ENCODE results near the gene HUNK.
"Not testable (repeated sequence)": the region's sequence is repeated elsewhere in the genome, so short reads cannot be mapped to it uniquely, and the experiment has no call there.

Gene HUNK

DNA sequence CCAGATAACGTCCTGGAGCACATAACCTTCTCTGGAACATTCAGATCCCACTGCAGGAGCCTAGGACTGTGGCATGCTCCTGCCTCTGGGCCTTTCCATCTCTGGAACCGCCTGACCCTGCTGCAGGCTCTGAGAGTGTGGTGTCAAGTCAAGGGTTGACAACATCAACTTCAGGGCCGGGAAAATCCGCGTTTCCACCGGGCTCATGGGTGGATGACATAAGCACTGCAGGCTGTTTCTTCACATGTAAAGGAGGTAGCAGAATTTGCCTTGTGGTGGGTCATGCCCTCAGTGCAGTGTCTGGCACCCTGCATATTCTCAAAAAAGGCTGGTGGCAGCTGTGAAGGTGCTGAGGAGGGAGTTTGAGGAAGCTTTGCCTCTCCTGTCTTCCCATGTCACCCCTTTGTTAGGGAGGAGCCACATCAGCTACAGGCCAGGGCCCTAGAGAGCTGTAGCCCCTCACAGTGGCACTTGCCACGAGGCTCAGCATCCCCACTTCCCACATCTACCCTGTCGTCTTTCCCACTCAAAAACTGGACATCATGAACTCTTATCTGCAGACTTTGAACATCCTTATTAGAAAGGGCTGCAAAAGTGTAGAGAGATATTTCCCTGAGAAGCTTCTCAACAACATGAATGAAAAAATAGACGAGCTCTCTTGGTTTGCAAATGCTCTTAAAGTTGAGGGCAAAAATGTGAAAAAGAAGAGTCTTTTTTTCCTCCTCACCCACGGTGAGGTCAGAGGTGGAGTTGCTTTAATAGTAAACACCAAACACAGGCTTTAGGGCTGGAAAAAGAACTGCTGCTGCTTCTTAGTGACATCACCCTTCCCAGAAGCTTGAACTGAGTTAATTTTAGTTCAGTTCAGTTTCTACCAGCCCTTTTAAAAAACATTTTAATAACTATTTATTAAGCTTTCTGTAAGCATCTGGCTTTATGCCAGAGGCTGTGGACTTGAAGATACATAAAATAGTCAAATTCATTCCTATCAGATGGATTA lies 121.3 kb downstream of the HUNK start:
- FAIRE-seq: no peak
- no peak for DNase-seq (ENCODE audit: low spot score)

DNA sequence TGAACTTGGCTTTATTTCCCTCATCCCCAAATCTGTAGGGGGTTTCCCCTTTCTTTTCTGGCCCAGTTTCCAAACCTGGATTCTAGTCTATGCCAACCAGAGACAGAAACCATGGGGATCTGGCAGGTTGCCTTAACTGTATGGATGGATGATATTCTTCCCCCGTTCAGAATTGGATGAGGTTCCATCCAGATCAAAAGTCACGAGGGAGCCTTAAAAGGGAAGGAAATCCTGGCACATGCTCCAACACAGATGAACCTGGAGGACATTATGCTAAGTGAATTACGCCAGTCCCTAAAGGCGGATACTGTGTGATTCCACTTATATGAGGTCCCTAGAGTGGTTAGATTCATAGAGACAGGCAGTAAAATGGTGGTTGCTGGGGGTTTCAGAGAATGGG lies 124.4 kb downstream of the HUNK start:
- FAIRE-seq (no peak), DNase-seq (ENCODE audit: low spot score) (no peak)

DNA sequence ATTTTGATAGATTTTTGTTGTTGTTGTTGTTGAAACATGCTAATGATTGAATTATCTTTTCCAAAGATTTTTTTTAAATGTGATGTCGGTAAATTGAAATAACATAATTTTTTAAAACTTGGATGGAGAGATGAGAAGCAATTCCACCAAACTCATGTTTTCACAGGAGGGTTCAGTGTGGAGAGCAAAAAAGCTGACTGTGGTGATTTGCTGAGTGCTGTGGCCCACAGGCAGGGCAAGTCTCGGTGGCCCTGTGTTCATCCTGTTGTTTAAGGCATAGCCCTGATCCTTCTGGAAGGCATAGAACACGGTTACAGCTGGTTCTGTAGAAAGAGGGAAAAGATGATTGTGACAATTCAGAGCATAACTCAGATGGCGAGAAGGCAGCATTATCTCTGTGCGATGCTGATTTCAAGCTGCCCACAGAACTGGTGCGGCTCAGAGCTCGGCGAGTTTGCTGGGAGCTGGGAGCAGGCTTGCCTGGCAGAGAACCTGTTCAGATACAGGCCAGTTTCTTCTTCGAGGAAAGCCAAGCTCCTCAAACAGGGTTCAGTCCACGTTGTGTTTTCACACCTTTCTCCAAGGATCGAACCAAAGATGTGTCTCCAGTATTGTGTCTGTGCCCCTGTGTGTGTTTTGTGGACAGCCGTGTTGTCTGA lies 127.1 kb downstream of the HUNK start:
- no peak for FAIRE-seq
- no peak for DNase-seq (ENCODE audit: low spot score)

DNA sequence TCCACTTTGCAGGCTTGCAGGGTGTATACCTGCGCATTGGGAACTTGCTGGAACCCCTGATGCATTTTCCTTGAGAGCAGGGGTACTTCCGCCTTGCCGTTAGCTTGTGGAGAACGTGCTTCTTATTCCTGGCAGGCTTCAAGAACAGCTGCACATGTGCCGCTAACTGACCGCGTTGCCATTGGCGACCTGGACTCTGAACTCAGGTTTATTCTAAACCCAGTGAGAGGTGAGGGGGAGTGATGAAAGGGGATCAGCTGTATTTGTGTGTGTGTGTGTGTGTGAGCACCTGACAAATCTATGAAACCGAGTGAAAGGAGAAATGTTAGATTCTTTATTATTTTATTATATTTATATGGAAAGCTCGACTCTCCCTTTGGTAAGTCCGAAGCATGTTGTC lies 128.6 kb downstream of the HUNK start:
- FAIRE-seq (no peak), DNase-seq (ENCODE audit: low spot score) (no peak)

DNA sequence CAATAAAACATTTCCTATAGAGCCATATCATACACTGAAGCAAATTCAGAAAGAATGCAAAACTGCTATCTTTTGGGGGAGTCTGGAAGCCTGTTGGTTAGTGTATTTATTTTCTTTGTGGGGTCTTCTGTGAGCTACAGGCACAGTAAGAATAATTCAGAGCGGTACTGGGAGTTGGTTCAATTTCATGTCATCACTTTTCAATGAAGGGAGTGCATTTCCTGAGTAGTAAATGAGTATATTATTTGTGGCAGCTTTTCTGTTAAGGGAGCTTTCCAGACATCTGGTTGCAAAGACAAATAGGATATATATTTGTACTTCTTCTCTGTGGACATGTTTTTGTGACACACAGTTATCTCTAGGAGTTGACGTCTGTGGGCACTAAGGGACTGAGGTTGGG lies 130.6 kb downstream of the HUNK start:
- FAIRE-seq (no peak), DNase-seq (ENCODE audit: low spot score) (no peak)

DNA sequence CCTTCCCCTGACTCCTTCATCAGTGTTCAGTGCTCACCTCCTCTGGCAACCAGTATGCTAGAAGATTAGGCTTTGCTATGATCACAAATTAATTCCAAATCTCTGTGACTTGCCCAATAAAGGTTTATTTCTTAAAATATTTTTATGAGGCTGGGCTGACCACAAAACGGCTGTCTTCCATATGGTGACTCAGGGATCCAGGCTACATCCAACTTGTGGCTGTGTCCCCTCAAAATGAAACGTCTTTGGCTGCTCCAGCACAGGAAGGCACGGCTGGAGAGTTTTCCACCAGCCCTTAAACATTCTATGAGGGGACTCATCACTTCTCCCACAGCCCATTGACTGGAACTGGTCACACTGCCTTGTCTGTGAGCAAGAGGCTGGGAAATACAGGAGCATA lies 131.5 kb downstream of the HUNK start:
- FAIRE-seq (no peak), DNase-seq (ENCODE audit: low spot score) (no peak)

DNA sequence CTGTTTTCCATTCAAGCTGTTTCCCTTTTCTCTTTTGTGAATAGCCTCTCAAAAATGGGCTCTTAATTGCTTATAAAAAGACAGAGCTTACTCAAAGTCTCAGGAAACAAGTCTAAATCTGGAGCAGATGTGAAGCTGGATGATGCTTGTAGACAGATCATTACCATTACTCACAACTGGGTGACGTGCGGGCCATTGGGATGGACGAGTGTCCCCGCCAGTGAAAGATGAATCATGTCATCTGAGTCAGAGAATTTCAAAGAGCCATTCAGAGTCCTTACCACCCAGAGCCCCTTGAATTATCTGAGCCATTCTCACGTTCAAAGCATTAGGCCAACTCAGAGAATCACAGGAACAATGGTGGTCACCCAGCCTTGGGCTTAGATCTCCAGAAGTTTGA lies 134.6 kb downstream of the HUNK start:
- FAIRE-seq (no peak), DNase-seq (ENCODE audit: low spot score) (peak; percentile 18)

DNA sequence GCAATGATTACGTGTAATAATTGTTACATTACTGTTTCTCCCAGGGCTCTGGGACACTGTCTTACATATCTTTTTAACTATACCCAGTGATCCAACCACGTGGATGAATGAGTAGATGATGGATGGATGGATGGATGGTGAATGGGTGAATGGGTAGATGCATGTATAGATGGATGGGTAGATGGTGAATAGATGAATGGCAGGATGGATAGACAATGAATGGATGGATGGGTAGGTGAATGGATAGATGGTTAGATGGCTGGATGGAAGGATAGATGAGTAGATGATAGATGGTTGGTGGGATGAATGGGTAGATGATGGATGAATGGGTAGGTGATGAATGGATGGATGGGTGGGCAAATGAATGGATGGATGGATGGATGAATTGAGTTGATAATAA lies 135.9 kb downstream of the HUNK start:
- no peak for DNase-seq (ENCODE audit: low spot score)
- no peak for FAIRE-seq

DNA sequence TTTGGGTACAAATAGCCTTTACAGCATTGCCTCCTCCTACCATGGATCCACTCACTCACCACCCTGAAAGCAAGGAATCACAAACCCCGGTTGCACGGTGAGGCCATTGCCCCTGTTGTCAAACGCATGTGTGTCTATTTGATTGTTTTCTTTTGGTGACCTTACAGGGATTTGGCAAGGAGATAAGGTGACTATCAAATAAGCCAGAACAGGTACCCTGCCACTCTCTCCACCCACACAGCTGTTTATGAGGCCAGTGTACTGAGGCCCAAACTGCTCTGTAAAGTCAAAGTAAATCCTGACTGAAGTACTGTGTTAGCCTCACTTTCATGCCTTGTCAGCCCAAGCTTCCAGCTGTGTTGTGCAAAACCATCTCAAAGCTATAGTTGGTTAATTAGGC lies 136.4 kb downstream of the HUNK start:
- no peak for DNase-seq (ENCODE audit: low spot score)
- no peak for FAIRE-seq

DNA sequence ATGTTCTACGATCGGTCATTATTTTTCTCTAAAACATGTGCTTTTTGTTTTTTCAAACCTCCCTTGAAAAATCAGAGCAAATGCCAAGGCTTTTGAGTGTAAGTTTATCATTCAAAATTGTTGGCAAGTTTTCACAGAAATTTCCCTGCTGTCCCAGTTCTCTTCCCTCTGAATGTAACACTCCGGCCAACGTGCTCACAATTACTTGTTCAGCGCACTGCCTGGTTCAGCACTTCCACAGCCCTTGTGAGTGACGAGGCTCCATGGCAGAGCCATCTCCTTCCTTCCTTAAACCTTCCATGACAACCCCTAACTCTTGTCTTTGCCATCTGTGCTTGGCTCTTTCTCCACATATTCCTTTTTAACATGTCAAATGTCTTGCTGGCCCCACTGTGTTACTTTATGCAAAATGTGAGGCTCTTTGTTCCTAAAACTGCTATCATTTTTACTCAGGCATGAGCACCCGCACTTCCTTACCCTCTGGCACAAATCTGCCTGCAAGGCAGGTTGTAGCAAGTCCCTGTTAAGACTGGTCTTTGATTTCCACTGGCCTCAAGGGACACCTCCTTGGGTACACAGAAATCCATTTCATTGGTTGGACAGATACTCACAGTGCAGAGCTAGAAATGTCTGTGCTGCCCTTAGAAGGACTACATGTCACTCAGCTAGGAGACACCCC lies 142.8 kb downstream of the HUNK start:
- FAIRE-seq (no peak), DNase-seq (ENCODE audit: low spot score) (no peak)

DNA sequence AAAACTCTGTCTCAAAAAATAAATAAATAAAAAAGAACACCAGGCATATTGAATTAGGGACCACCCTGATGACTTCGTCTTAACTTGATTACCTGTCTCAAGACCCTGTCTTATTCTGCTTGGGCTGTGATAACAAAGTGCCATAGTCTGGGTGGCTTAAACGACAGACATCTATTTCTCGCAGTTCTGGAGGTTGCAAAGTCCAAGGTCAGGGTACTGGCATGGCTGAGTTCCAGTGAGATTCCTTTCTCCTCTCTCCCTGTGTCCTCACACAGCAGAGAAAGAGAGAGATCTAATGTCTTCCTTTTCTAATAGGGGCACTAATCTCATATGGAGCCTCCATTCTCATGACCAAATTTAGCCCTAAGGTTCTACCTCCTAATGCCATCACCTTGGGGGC lies 145.6 kb downstream of the HUNK start:
- no peak for FAIRE-seq
- DNase-seq (ENCODE audit: low spot score): no peak

DNA sequence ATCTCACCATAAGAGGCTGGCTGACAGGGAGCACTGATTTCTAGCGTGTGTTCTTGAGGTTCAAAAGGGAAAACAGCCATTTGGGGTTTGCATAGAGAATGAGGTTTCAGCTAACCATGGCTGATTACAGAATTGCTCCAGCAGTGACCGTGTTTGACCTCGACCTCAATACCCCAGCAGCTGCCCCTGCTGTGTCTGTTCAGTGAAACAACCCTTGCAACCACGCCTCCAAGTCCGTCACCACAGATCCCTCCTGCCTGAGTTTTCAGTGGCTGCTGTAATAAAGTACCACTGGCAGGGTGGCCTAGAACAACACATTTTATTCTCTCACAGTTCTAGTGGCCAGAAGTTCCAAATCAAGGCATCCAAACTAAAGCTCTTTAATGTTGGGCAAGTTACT lies 147.7 kb downstream of the HUNK start:
- no peak for FAIRE-seq
- no peak for DNase-seq (ENCODE audit: low spot score)

DNA sequence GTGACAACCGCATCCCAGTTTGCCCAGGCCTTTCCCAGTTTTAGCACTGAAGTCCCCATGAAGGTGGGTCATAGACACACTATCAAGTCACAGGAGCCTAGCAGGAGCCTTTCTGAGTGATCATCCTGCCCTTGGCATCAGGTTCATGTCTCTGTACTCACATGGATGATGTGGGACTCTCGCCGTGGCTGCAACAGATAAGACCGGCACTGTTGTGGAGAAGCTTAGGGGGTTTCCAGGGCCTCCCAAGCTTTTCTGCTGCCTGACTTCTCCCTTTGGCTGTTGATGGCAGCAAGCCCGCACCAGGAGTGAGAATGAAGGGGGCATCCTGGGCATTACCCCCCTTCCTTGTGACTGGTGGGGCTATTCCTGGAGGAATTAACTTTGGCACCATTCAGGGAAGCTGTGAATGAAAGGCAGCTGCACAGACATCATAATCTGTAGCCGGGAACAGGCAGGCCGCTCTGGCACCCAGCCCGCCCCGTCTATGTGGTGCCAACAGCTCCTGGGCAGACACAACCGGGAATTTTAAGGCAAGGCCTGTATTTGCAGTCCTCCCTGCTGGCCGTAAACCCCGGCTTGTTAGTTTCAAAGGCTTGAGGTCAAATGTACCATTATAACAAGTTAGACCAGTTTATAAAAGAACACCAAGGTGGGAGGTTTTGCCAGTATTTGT lies 148.6 kb downstream of the HUNK start:
- FAIRE-seq (no peak), DNase-seq (ENCODE audit: low spot score) (no peak)

DNA sequence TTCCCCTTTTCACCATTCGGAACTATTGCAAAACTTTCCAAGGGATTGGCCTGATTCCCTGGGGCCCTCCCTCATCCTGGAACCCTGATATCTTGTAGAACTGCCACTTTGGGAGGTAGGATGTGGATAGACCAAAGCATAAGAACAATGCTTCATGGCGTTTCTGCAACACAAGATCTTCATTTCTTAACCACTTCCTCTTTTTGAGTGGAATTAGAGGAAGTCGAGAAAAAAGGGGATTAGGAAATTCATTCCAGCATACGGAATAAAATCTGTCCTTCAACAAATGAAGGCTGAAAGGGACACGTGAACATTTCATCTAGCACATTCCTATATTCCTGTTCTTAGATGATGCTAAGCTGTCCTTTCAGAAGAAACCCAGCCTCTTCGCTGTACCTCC lies 149.3 kb downstream of the HUNK start:
- no peak for FAIRE-seq
- DNase-seq (ENCODE audit: low spot score): no peak

DNA sequence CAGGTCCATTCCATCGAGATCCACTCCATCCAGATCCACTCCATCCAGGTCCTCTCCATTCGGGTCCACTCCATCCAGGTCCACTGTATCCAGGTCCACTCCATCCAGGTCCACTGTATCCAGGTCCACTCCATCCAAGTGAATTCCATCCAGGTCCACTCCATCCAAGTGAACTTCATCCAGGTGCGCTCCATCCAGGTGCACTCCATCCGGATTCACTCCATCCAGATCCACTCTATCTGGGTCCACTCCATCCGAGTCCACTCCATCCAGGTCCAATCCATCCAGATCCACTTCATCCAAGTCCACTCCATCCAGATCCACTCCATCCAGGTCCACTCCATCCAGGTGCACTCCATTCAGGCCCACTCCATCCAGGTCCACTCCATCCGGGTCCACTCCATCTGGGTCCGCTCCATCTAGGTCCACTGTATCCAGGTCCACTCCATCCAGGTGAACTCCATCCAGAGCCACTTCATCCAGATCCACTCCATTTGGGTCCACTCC lies 157.4 kb downstream of the HUNK start:
- FAIRE-seq (no peak), DNase-seq (ENCODE audit: low spot score) (no peak)

DNA sequence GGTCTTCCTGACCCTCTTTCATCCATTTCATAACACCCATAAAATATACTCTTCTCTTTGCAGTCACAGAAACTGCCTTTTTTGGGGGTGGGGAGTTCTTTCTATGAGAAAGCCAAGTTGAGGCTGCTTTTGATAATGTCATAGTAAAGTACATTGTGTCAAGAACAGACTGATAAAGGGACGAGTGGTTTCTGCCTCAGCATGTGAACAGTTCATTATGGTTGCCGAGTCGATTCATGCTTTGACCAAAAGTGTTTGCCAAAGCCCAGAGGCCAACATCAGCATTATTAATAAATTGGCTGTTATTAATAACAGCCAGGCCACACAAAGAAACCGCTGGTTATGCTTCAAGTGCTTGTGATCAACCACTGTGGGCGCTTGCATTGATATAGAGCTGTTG lies 162.0 kb downstream of the HUNK start:
- DNase-seq (ENCODE audit: low spot score): no peak
- no peak for FAIRE-seq

DNA sequence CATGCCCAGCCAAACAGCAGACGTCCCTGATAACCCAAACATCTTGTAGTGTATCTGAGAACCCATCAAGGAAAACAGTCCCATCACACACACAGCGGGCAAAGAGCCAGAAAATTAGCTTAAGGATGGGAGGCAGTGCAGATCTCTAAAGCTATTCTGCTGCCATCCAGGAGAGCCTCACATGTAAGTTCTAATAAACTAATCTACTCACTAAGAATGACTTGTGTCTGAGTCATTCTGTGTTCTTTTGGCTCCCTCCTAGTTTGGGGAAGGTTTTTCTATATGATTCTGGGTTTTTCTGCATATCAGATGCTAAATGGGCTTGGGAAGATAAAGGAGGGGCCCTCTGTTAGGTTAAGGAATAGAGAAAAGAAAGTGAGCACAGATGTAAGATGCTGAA lies 162.8 kb downstream of the HUNK start:
- DNase-seq (ENCODE audit: low spot score): no peak
- no peak for FAIRE-seq

DNA sequence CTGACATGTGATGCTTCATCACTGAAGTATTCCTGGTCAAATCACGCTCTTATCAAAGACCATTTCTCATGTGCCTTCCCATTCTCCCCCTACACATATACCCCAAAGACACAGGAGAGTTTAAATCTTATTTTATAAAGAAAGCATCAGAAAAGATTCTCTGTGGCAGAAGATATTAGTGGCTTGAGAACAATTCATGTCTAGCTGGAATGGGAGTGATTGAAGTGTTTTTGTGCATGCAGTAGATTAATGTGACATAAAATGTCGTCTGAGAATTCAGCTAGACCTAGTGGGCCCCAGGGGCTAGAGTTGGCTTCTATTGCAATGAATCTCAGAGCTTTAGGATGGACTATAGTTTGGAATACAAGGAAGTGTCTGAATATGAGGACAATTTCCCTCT lies 163.9 kb downstream of the HUNK start:
- no peak for FAIRE-seq
- no peak for DNase-seq (ENCODE audit: low spot score)

DNA sequence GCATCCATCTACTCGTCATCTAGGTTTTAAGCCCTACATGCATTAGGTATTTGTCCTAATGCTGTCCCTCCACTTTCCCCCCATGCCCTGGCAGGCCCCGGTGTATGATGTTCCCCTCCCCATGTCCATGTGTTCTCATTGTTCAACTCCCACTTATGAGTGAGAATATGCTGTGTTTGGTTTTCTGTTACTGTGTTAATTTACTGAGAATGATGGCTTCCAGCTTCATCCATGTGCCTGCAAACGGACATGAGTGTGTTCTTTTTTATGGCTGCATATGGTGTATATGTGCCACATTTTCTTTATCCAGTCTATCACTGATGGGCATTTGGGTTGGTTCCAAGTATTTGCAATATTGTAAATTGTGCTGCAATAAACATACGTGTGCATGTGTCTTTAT lies 165.9 kb downstream of the HUNK start:
- FAIRE-seq; DNase-seq (ENCODE audit: low spot score): not testable (repeated sequence)

DNA sequence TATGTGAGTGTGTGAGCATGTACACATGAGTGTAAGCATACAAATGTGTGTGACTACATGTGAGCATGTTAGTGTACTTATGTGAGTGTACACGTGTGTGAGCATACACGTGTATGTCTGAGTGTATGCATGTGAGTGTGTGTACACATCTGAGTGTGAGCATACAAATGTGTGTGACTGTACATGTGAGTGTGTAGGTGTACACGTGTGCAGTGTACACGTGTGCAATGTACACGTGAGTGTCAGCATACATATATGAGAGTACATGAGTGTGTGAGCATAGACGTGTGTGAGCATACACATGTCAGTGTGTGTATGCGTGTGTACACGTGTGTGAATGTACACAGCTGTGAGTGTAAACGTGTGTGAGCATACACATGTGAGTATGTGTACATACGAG lies 170.6 kb downstream of the HUNK start:
- DNase-seq (ENCODE audit: low spot score): no peak
- no peak for FAIRE-seq

Measured in RCC 7860 (cell line).